ENCODE data around the gene TARBP1. TPM values are rescaled to one million over a fixed set of nuclear protein-coding genes. Genes with fewer than 3 reads are reported as not detected.
"Not testable (repeated sequence)": the region's sequence is repeated elsewhere in the genome, so short reads cannot be mapped to it uniquely, and the experiment has no call there.

TARBP1 gene
- total RNA-seq, 1 donor from 2014 or later, result 60.4 TPM

GRCh38 chr1:234369033-234369430 lies 109.9 kb downstream of the TARBP1 start:
- peaks cover 10% of the 10 kb centered on the region for H3K4me1 Mint-ChIP-seq (ENCODE audit: low read depth)
- no peak for TF ChIP-seq CTCF (IDR thresholded peaks at IDR 0.05; ENCODE audit: unreplicated experiment)
- no peak overlapping the region for H3K4me3 Mint-ChIP-seq (ENCODE audit: low read depth)
- peaks cover 9% of the 10 kb centered on the region for H3K27me3 Mint-ChIP-seq
- DNase-seq (ENCODE audit: low spot score, unreplicated experiment), result no peak
- no peaks in the 10 kb centered on the region for H3K36me3 Mint-ChIP-seq (ENCODE audit: insufficient read depth)
- H3K9me3 Mint-ChIP-seq (ENCODE audit: low read depth), result no peaks in the 10 kb centered on the region
- H3K27ac Mint-ChIP-seq, result no peak overlapping the region

GRCh38 chr1:234368320-234369032 lies 110.5 kb downstream of the TARBP1 start:
- Mint-ChIP-seq H3K36me3 (ENCODE audit: insufficient read depth) (no peaks in the 10 kb centered on the region), H3K9me3 (ENCODE audit: low read depth) (no peaks in the 10 kb centered on the region), H3K4me1 (ENCODE audit: low read depth) (peaks cover 9% of the 10 kb centered on the region), H3K4me3 (ENCODE audit: low read depth) (no peak overlapping the region), H3K27ac (no peak overlapping the region), H3K27me3 (peaks cover 9% of the 10 kb centered on the region)
- DNase-seq (ENCODE audit: low spot score, unreplicated experiment), result no peak
- TF ChIP-seq CTCF (IDR thresholded peaks at IDR 0.05; ENCODE audit: unreplicated experiment), result no peak

- Mint-ChIP-seq H3K36me3 (ENCODE audit: insufficient read depth) (no peaks in the 10 kb centered on the region), H3K27ac (no peak overlapping the region), H3K9me3 (ENCODE audit: low read depth) (no peaks in the 10 kb centered on the region), H3K4me3 (ENCODE audit: low read depth) (no peak overlapping the region), H3K27me3 (peaks cover 4% of the 10 kb centered on the region), H3K4me1 (ENCODE audit: low read depth) (no peaks in the 10 kb centered on the region)
- no peak for TF ChIP-seq CTCF (IDR thresholded peaks at IDR 0.05; ENCODE audit: unreplicated experiment)
- no peak for DNase-seq (ENCODE audit: low spot score, unreplicated experiment)
Observed at GRCh38 chr1:234362558-234362957, 116.4 kb downstream of the TARBP1 start.

- Mint-ChIP-seq H3K36me3 (ENCODE audit: insufficient read depth) (no peaks in the 10 kb centered on the region), H3K27me3 (peaks cover 4% of the 10 kb centered on the region), H3K4me1 (ENCODE audit: low read depth) (peaks cover under 1% of the 10 kb centered on the region), H3K27ac (no peak overlapping the region), H3K9me3 (ENCODE audit: low read depth) (no peaks in the 10 kb centered on the region), H3K4me3 (ENCODE audit: low read depth) (no peak overlapping the region)
- DNase-seq (ENCODE audit: low spot score, unreplicated experiment), result no peak
- no peak for TF ChIP-seq CTCF (IDR thresholded peaks at IDR 0.05; ENCODE audit: unreplicated experiment)
Observed at GRCh38 chr1:234361102-234361603, 117.8 kb downstream of the TARBP1 start.

- no peak overlapping the region for H3K27ac Mint-ChIP-seq
- H3K9me3 Mint-ChIP-seq (ENCODE audit: low read depth), result peaks cover 3% of the 10 kb centered on the region
- no peaks in the 10 kb centered on the region for H3K27me3 Mint-ChIP-seq
- no peaks in the 10 kb centered on the region for H3K36me3 Mint-ChIP-seq (ENCODE audit: insufficient read depth)
- DNase-seq (ENCODE audit: low spot score, unreplicated experiment), result no peak
- H3K4me3 Mint-ChIP-seq (ENCODE audit: low read depth), result no peak overlapping the region
- peaks cover 6% of the 10 kb centered on the region for H3K4me1 Mint-ChIP-seq (ENCODE audit: low read depth)
- TF ChIP-seq CTCF (IDR thresholded peaks at IDR 0.05; ENCODE audit: unreplicated experiment), result no peak
Observed at GRCh38 chr1:234357831-234358230, 121.1 kb downstream of the TARBP1 start.

- H3K9me3 Mint-ChIP-seq (ENCODE audit: low read depth); H3K4me1 Mint-ChIP-seq (ENCODE audit: low read depth); H3K4me3 Mint-ChIP-seq (ENCODE audit: low read depth); H3K27me3 Mint-ChIP-seq; H3K36me3 Mint-ChIP-seq (ENCODE audit: insufficient read depth); DNase-seq (ENCODE audit: low spot score, unreplicated experiment); H3K27ac Mint-ChIP-seq: not testable (repeated sequence)
Observed at GRCh38 chr1:234356615-234357269, 122.2 kb downstream of the TARBP1 start.

All from progenitor cell of endocrine pancreas (in vitro differentiated cells).